GM18511 (cell line): Measurements from ENCODE around the gene C2orf78.
A peak's percentile ranks its signal among the peaks of the same experiment; 100 is the strongest.
"Not testable (repeated sequence)": the region's sequence is repeated elsewhere in the genome, so short reads cannot be mapped to it uniquely, and the experiment has no call there.

Experiments
- ATAC-seq: cut with Tn5 transposase; IDR thresholded peaks from one replicate; pipeline ENCODE4 v1.9.1; 2021; ENCODE audit warnings: mild to moderate bottlenecking, moderate library complexity; ENCODE audit not compliant: unreplicated experiment

Gene C2orf78, protein sequence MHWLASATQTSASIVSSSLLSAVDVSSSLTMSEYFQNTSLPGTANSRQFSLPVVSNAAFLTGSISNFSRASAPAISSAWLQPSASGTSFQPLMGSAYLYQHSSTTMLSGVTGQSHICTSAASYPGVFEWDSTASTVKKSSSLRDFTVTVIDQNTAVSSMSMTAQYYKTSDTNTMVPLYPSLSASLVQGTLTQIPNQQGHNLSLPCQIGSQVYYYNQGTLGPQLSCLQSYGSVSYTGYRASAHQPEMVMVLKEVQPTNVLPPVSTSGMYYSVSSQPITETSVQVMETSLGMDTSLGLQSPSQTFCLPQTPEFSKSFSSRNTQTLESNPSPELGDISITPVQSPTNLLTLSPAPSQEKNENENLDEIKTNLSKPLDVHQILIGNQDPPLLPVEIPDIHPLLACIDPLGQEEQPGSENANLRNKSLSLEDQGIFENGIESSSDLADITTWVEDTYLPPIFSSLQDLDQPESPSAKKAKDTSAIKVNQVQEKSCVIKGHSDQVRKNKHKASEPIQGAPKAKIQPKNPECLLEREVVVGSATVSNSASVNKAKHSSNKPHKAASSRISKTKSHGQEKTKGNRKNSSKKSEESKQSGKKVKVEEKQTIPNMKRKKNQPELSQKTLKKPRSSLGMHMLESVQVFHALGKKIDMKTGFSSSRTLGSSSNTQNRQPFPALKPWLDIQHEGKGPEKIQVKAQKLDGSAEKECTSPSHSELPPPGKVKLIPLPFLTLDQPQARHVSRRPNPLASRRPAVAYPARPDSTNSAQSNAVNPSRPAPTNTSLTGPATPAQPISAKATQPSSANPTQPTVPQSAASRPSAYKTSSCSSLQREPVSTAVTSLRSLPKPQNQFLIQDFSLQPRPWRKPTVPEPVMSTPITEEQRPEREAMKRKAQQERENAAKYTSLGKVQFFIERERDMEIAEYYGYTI

GRCh38 chr2:73783883-73784282 lies at the start of gene C2orf78:
C2orf78 (plus strand) TSS chr2:73784183; CDS start chr2:73784310, 127 bp downstream.
- not testable (repeated sequence) for ATAC-seq

DNA sequence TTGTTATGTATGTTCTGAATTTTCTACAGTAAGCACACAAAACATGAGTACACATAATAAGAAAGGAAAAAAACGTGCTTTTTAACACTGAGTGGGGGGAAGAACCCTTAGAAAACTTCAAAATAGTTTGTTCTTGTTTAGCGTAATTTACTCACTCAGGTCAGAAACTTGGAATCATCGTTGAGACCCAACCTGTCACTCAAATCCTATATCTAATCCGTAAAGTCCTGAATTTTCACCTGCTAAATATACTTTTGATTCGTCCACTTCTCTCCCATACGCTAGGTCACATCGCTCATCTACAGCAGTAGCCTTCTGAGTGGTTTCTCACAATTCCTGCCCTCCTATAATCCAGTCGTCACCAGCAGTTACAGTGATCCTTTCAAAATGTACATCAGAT lies 47.6 kb upstream of the C2orf78 start:
- ATAC-seq: no peak

GRCh38 chr2:73736855-73737779 lies 46.9 kb upstream of the C2orf78 start, which contains the start of gene TPRKB:
TPRKB (minus strand) TSS chr2:73737345; CDS start chr2:73734569, 2,776 bp downstream.
- peak; percentile 99 for ATAC-seq

DNA sequence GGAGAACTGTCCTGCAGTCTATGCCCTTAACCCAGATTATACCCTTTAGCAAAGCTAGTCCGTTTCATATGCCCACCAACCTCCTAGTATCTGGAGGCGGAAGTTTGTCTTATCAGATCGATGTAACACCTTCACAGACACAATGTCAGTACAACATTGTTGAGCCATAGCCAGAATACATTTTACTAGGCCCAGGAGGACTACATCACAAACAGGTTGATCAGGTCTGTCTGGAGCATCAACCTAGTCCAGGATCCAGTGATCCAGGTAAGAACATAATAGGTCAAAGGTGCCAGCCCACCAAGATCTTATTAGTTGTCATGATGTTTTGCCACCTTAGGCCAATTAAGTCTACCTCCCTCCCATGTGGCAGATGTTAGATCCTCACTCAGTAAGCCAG lies 44.9 kb upstream of the C2orf78 start:
- ATAC-seq: no peak

DNA sequence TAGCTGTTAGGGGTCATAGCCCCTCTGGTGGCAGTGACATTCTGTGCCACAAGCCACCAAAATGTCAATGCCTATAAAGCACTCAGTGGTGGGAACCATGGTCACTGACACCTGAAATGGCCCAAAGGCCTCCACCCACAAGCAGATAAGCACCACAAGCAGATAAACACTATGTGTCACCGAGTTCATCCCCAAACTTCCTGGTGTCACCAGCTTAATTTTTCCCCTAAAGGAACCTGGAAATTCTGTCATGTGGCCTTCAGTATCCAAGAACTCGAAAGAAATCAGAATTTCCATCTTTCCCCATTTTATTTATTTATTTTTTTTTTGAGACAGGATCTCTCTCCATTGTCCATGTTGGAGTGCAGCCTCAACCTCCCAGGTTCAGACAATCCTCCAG lies 43.2 kb upstream of the C2orf78 start:
- no peak for ATAC-seq

DNA sequence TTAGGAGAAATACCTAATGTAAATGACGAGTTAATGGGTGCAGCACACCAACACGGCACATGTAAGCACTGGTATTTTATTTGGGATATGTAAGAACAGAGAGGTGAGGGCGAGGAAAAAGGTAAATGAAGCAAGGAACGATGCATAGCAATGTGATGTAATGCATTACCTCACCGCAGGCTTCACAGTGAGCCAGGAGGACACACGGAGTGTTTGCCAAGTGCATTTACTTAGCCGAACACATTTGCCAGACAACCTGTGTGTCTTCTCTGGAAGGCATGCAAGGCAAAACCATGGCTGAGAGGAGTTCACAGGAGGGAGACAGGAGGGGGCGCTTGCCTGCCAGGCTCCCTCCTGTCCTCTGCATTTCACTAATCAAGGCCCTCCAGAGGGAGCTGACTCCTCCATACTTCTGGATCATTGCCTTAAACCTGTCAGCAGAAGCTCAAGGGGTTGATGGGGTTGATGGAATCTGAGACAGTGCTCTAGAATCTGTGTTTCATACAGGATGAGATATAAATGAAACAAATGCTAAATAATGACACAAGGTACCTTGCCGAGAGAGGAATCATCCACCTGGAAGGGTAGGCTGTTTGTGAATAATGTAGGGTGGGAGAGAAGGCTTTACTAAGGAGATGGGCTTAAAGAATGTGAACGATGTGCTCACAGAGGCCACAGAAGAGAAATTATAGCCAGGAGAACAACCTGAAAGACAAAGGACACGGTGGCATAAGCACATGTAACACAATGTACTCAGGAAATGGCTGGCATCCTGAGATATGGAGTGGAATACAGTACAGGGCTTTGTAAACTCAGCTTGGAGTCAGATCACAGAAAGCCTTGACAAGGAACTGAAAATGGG lies 37.7 kb upstream of the C2orf78 start:
- ATAC-seq: no peak

GRCh38 chr2:73746877-73747208 lies 37.1 kb upstream of the C2orf78 start:
- ATAC-seq: no peak

GRCh38 chr2:73749314-73749713 lies 34.7 kb upstream of the C2orf78 start:
- ATAC-seq: no peak

- ATAC-seq: not testable (repeated sequence)
Observed at GRCh38 chr2:73754332-73754731, 29.7 kb upstream of the C2orf78 start.

DNA sequence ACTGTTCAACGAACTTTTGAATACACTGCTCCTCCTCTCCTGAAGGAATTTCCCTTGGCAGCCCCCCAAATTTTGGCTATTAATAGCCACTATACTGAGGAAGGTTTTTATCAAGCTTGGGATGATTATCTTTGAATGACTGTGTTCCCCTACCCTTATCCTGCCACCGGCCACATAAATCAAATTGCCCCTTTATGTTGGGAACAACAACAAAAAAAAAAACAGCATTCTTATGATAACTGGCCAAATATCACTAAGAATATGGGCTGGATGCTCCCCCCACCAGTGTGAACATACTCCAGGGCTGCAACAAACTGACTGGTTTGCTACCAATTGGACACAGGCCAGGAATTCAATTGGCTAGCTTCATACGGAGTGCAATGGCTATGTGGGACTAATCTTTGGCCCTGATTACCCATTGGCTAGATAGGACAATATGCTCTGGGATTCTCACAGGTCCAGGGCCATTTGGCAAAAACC lies 24.7 kb upstream of the C2orf78 start:
- ATAC-seq: no peak

DNA sequence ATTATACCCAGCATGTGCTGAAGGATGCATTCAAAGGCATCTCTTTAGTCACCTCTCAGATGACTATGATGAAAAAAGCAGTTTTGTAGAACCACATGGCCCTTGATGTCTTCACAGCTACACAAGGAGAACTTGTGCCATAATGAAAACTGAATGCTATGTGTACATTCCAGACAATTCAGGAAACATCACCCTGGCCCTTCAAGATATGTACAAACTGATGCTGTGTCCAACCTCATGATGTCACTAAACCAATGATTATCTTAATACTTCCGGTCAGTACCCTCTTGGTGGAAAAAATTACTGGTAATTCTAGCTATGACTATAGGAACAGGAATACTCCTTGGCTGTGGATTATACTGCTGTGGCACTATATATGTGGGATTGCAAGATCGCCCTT lies 24.1 kb upstream of the C2orf78 start:
- ATAC-seq: no peak

- no peak for ATAC-seq
Observed at GRCh38 chr2:73762571-73762970, 21.4 kb upstream of the C2orf78 start.

GRCh38 chr2:73764945-73765344 lies 19.0 kb upstream of the C2orf78 start:
- ATAC-seq: no peak

DNA sequence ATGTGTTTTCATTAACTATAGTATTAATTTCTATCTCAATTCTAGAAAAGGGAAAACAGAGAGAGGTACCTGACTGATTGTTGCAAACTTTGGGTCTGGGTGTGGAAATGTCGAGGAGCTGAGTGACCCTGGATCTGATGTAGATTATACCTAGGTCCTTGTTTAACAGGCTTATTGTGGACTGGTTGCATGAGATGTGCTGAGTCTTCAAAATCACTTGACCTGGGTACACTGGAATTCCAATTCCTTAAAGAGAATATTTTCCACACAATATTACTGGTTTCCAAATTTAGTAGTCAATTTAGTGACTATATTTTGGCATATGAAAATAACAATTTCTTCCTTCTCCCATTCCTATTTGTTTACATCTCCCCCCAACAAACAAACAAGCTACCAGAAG lies 17.6 kb upstream of the C2orf78 start:
- ATAC-seq: no peak

GRCh38 chr2:73766994-73767393 lies 17.0 kb upstream of the C2orf78 start:
- ATAC-seq: no peak

- no peak for ATAC-seq
Observed at GRCh38 chr2:73770725-73771124, 13.3 kb upstream of the C2orf78 start.

GRCh38 chr2:73772819-73773218 lies 11.2 kb upstream of the C2orf78 start:
- no peak for ATAC-seq

GRCh38 chr2:73776381-73776780 lies 7.6 kb upstream of the C2orf78 start:
- ATAC-seq: no peak

GRCh38 chr2:73776869-73777519 lies 7.0 kb upstream of the C2orf78 start:
- no peak for ATAC-seq
